ENCODE results near the gene MYO18A.
A peak's percentile ranks its signal among the peaks of the same experiment; 100 is the strongest.
"Not testable (repeated sequence)": the region's sequence is repeated elsewhere in the genome, so short reads cannot be mapped to it uniquely, and the experiment has no call there.

MYO18A gene, protein sequence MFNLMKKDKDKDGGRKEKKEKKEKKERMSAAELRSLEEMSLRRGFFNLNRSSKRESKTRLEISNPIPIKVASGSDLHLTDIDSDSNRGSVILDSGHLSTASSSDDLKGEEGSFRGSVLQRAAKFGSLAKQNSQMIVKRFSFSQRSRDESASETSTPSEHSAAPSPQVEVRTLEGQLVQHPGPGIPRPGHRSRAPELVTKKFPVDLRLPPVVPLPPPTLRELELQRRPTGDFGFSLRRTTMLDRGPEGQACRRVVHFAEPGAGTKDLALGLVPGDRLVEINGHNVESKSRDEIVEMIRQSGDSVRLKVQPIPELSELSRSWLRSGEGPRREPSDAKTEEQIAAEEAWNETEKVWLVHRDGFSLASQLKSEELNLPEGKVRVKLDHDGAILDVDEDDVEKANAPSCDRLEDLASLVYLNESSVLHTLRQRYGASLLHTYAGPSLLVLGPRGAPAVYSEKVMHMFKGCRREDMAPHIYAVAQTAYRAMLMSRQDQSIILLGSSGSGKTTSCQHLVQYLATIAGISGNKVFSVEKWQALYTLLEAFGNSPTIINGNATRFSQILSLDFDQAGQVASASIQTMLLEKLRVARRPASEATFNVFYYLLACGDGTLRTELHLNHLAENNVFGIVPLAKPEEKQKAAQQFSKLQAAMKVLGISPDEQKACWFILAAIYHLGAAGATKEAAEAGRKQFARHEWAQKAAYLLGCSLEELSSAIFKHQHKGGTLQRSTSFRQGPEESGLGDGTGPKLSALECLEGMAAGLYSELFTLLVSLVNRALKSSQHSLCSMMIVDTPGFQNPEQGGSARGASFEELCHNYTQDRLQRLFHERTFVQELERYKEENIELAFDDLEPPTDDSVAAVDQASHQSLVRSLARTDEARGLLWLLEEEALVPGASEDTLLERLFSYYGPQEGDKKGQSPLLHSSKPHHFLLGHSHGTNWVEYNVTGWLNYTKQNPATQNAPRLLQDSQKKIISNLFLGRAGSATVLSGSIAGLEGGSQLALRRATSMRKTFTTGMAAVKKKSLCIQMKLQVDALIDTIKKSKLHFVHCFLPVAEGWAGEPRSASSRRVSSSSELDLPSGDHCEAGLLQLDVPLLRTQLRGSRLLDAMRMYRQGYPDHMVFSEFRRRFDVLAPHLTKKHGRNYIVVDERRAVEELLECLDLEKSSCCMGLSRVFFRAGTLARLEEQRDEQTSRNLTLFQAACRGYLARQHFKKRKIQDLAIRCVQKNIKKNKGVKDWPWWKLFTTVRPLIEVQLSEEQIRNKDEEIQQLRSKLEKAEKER (N-terminal part only)

DNA sequence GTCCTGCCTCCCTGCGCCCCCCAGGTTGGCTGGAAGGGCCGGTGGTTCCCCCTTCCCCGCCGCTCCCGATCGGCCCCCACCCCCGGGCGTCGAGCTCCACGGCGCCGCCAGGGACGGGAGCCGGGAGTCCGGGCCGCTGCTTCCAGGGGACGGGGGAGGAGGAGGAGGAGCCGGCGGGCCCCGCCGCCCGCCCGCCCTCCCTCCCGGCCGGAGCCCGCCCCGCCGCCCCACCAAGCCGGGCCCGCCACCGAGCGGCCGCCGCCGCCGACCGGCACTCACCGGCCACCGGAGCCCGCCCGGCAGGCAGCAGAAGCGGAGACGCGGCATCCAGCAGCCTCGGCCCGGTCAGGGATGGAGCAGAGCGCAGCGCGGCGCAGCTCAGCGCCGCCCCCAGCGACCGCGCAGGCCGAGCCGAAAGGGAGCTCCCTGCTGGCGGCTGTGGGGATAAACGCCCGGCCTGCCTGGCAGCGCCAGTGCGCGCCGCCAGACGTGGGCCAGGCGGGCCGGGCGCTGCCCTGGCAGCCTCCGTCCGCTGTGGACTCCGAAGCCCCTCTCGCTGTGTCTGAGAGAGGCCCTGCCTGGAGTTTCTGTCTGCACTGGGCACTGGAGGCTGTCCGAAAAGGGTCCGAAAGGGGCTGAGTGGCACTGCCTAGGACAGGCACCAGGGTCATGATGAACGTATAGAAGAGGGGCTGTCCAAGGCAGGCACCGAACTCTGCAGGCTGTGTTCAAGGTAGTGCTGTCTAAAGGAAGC, at the start of gene MYO18A:
MYO18A (minus strand) TSS at position 365 of the 754 bp plus-strand sequence. CDS start 13,458 bp downstream, outside the sequence.
- Histone ChIP-seq H3K9ac (ENCODE audit: low read length) (peak within 1 kb of the TSS; percentile 51; the same call in 1 of the 2 replicates), H2AFZ (ENCODE audit: low read length) (peak within 1 kb of the TSS; percentile 98), H4K20me1 (ENCODE audit: insufficient read depth, low read length) (no peaks in the 10 kb centered on the region), H3K4me1 (ENCODE audit: low read length) (peaks cover 39% of the 10 kb centered on the region), H3K27me3 (replicated peaks; ENCODE audit: insufficient read depth, low read length) (no peaks in the 10 kb centered on the region), H3K79me2 (ENCODE audit: low read length) (peaks cover 14% of the 10 kb centered on the region), H3K36me3 (replicated peaks; ENCODE audit: insufficient read depth, low read length) (no peaks in the 10 kb centered on the region), H3K4me3 (ENCODE audit: low read length) (peak within 1 kb of the TSS; percentile 68), H3K9me3 (replicated peaks; ENCODE audit: insufficient read depth, low read length) (no peaks in the 10 kb centered on the region), H3K9me2 (replicated peaks; ENCODE audit: insufficient read depth, low read length) (no peaks in the 10 kb centered on the region), H3K4me2 (ENCODE audit: low read depth, low read length) (peak within 1 kb of the TSS; percentile 93), H3F3A (ENCODE audit: insufficient read depth, low read length) (peaks cover 22% of the 10 kb centered on the region), H3K27ac (ENCODE audit: low read length) (no peak within 1 kb of the TSS)
- DNase-seq, result peak; percentile 76
- no peak for TF ChIP-seq EZH2 (optimal IDR thresholded peaks at IDR 0.05; ENCODE audit: low read depth, low read length)
- TF ChIP-seq, protein P1, sequence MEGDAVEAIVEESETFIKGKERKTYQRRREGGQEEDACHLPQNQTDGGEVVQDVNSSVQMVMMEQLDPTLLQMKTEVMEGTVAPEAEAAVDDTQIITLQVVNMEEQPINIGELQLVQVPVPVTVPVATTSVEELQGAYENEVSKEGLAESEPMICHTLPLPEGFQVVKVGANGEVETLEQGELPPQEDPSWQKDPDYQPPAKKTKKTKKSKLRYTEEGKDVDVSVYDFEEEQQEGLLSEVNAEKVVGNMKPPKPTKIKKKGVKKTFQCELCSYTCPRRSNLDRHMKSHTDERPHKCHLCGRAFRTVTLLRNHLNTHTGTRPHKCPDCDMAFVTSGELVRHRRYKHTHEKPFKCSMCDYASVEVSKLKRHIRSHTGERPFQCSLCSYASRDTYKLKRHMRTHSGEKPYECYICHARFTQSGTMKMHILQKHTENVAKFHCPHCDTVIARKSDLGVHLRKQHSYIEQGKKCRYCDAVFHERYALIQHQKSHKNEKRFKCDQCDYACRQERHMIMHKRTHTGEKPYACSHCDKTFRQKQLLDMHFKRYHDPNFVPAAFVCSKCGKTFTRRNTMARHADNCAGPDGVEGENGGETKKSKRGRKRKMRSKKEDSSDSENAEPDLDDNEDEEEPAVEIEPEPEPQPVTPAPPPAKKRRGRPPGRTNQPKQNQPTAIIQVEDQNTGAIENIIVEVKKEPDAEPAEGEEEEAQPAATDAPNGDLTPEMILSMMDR (IDR thresholded peaks at IDR 0.05; ENCODE audit: low read length), result peak; percentile 78

DNA sequence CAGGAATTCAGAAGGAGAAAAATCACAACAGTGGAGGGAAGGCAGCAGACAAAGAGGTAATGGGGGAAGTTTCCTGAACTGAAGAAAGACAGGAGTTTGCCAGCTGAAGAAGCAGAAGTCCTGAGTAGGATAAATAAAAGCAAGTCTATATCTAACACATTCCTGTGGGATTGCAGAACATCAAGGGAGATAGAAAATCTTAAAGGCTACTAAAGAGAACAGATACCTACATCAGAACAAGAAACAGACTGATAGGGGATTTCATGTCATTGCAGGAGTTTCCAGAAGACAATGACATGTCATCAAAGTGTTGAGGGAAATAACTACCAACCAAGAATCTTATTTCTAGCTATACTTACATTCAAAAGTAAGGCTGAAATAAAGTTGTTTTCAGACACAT, 45.2 kb upstream of the MYO18A start:
- no peak overlapping the region for H3K27ac ChIP-seq (ENCODE audit: low read length)
- H3K4me3 ChIP-seq (ENCODE audit: low read length), result no peak overlapping the region
- no peaks in the 10 kb centered on the region for H3K9me3 ChIP-seq (replicated peaks; ENCODE audit: insufficient read depth, low read length)
- H3K79me2 ChIP-seq (ENCODE audit: low read length), result no peaks in the 10 kb centered on the region
- H3K36me3 ChIP-seq (replicated peaks; ENCODE audit: insufficient read depth, low read length), result no peaks in the 10 kb centered on the region
- H3K9ac ChIP-seq (ENCODE audit: low read length), result no peak overlapping the region
- no peaks in the 10 kb centered on the region for H3K9me2 ChIP-seq (replicated peaks; ENCODE audit: insufficient read depth, low read length)
- no peak for DNase-seq
- H4K20me1 ChIP-seq (ENCODE audit: insufficient read depth, low read length), result no peaks in the 10 kb centered on the region
- H3K27me3 ChIP-seq (replicated peaks; ENCODE audit: insufficient read depth, low read length), result no peaks in the 10 kb centered on the region
- TF ChIP-seq EZH2 (optimal IDR thresholded peaks at IDR 0.05; ENCODE audit: low read depth, low read length), result no peak
- TF ChIP-seq EZH2phosphoT487 (IDR thresholded peaks at IDR 0.05; ENCODE audit: low read length), result no peak
- TF ChIP-seq, protein P1 (IDR thresholded peaks at IDR 0.05; ENCODE audit: low read length), result no peak
- H3K4me1 ChIP-seq (ENCODE audit: low read length), result no peaks in the 10 kb centered on the region
- H3F3A ChIP-seq (ENCODE audit: insufficient read depth, low read length), result no peaks in the 10 kb centered on the region
- no peak overlapping the region for H2AFZ ChIP-seq (ENCODE audit: low read length)
- no peak overlapping the region for H3K4me2 ChIP-seq (ENCODE audit: low read depth, low read length)

DNA sequence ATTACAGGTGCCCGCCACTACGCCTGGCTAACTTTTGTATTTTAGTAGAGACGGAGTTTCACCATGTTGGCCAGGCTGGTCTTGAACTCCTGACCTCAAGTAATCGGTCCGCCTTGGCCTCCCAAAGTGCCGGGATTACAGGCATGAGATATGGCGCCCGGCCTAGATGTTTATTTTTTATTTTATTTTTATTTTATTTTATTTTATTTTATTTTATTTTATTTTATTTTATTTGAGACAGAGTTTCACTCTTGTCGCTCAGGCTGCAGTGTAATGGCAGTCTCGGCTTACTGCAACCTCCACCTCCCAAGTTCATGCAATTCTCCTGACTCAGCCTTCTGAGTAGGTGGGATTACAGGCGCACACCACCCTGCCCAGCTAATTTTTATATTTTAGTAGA, 41.1 kb upstream of the MYO18A start:
- H4K20me1 ChIP-seq (ENCODE audit: insufficient read depth, low read length); H3K27me3 ChIP-seq (replicated peaks; ENCODE audit: insufficient read depth, low read length); DNase-seq: not testable (repeated sequence)

More for the DNA sequence above, 41.1 kb upstream of the MYO18A start:
- H3K4me3 ChIP-seq (ENCODE audit: low read length); H3K4me2 ChIP-seq (ENCODE audit: low read depth, low read length); H3K9me3 ChIP-seq (replicated peaks; ENCODE audit: insufficient read depth, low read length); H3F3A ChIP-seq (ENCODE audit: insufficient read depth, low read length); H3K79me2 ChIP-seq (ENCODE audit: low read length); H2AFZ ChIP-seq (ENCODE audit: low read length); H3K27ac ChIP-seq (ENCODE audit: low read length); H3K9ac ChIP-seq (ENCODE audit: low read length); H3K4me1 ChIP-seq (ENCODE audit: low read length); H3K36me3 ChIP-seq (replicated peaks; ENCODE audit: insufficient read depth, low read length); H3K9me2 ChIP-seq (replicated peaks; ENCODE audit: insufficient read depth, low read length): not testable (repeated sequence)
